ENCODE results near the gene GAPDHS.

DNA sequence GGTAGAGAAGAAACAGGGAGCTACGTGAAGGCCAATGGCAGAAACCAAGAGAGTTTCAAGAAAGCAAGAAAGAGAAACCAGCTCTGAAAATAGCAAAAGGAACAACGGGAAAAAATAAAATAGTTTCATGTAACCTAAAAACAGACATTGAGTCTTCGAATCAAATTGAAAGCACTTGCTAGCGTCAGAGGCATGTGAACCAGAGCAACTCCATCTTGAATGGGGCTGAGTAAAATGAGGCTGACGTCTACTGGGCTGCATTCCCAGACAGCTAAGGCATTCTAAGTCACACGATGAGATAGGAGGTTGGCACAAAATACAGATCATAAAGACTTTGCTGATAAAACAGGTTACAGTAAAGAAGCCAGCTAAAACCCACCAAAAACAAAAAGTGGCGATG is 45.5 kb downstream of the GAPDHS start:
- TF ChIP-seq EZH2 (IDR thresholded peaks at IDR 0.05; ENCODE audit: insufficient read depth, poor library complexity, severe bottlenecking) (no peak), EZH2phosphoT487 (IDR thresholded peaks at IDR 0.05; ENCODE audit: insufficient read depth, low read depth) (no peak)

Measured in GM23248 (cell line).